Subcutaneous adipose tissue (tissue), 4 donors: ENCODE results near the gene ATXN7L1. TPM values are rescaled to one million over a fixed set of nuclear protein-coding genes. Genes with fewer than 3 reads are reported as not detected.

ENCODE experiments used
- total RNA-seq, 4 donors: library from RNA; depleted of rRNA; stranded (reverse); fragments of >200 nt; gene quantifications; one replicate each; pipeline ENCODE4 v1.1.0, GENCODE V29; 2016
- TF ChIP-seq, protein P1 (sequence below): fragments of 450-650 bp; IDR thresholded peaks from one replicate; pipeline ENCODE4 v1.5.1; 2016; ENCODE audit warnings: low read depth, mild to moderate bottlenecking, control low read depth, antibody characterized with exemption, moderate library complexity

The ATXN7L1 gene
- total RNA-seq, 4 donors from 2014 or later = 11.5 to 29.2 (median 13.3) TPM

DNA sequence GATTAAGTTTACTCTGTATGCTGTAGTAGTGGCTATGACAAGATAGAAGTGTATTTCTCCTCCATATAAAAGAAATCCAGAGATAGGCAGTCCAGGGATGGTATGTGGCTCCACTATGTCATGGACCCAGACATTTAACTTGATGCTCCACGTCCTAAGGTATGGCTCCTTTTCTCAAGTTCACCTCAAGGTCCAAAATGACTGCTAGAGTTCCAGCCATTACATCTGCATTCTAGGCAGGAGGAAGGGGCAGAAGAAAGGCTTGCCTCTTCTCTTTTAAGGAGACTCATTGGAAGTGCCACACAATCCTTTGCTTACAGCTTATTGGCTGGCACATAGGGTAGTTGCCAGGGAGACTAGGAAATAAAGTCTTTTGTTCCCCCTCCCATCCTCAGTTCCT lies 27.7 kb upstream of the ATXN7L1 start:
- TF ChIP-seq, protein P1, sequence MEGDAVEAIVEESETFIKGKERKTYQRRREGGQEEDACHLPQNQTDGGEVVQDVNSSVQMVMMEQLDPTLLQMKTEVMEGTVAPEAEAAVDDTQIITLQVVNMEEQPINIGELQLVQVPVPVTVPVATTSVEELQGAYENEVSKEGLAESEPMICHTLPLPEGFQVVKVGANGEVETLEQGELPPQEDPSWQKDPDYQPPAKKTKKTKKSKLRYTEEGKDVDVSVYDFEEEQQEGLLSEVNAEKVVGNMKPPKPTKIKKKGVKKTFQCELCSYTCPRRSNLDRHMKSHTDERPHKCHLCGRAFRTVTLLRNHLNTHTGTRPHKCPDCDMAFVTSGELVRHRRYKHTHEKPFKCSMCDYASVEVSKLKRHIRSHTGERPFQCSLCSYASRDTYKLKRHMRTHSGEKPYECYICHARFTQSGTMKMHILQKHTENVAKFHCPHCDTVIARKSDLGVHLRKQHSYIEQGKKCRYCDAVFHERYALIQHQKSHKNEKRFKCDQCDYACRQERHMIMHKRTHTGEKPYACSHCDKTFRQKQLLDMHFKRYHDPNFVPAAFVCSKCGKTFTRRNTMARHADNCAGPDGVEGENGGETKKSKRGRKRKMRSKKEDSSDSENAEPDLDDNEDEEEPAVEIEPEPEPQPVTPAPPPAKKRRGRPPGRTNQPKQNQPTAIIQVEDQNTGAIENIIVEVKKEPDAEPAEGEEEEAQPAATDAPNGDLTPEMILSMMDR = no peak

DNA sequence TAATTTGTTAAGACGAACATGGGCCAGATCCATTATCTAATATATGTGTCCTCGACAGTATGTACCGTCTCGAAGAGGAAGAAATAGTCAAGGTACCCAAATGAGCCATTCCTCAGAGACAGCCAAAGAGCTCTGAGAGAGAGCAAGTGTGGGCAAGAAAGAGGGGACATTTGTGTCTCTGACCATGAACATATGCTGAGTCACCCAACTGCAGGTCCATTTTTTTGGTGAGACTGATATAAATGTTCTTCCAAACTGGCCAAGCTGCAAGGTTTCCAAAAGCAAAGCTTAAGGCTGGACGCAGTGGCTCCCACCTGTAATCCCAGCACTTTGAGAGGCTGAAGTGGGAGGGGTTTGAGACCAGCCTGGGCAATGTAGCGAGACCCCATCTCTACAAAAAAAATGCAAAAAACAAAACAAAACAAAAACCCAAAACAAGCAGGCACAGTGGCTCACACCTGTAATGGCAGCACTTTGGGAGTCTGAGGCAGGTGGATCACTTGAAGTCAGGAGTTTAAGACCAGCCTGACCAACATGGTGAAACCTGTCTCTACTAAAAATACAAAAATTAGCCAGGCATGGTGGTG lies 26.0 kb upstream of the ATXN7L1 start:
- TF ChIP-seq, protein P1 = no peak

DNA sequence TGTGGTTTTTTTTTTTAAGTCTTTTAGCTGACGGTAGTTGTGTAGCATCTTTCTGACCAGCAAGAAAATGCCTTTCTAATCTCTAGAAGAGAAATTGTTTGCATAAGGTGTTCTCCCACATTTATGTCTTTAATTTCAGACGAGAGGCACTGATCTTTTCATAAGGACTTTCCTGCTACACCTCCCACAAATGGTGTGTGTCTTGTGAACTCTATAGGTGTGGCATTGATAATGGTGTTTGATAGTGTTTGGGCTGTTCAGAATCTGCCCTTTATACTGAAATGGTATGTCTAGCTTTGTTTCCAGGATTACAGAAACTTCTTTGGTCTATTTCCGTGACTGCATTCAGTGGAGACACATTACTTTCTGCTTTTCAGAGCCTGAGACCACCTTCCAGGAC lies 21.6 kb upstream of the ATXN7L1 start:
- TF ChIP-seq, protein P1 = no peak

DNA sequence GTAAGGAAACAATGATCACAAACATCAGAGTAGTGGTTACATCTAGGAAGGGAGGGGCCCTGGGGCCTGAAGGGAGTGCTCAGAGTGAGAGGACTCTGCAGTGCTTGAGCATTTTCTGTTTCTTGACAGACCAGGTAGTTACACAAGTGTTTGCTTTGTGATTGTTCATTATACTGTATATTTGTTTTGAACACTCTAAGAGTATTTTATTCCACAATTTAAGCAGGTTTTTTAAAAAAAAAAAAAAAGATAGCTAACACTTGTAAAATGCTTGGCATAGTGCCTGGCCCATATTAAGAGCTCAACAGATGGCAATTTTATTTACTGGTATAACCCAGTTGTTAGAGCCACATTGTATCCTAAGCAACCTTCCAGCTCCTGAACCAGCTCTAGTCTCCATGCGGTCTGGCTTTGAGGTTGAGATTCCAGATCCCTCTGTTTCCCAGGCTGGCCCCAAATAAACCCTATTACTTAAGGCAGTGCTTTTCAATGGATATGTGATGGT lies 20.1 kb upstream of the ATXN7L1 start:
- TF ChIP-seq, protein P1 = no peak

DNA sequence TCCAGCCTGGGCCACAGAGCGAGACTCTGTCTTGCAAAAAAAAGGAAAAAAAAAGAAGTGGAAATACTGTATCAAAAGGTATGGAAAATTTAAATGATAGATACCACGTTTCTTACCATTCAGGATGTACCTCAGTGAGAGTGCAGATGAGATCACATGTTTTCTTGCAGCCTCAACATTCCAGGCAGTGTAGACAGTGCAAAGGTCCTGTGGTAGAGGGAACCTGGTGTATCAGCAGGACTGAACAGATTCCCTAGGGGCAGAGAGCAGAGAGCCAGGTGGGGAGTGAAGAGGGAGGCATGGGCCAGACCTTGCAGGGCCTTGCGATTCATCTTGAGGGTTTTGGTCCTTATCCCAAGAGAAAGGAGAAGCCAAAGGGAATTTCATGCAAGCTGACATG lies 17.7 kb upstream of the ATXN7L1 start:
- TF ChIP-seq, protein P1 = no peak

DNA sequence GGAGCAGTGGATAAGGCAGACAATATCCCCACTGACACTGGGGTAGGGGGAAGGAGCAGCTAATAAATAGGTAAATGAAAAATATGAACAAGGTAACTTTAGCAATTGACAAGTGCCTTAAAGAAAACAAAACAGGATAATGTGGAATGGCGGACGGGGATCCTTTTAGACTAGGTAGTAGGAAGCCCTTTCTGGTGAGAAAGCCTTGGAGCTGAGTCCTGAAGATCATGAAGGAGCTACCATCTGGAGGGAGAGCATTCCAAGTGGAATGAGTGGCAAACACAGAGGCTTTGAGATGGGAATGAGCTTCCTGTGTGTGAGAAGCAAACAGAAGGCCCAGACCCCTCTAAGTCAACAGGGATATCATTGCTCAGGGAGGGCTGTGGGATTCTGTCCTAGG lies 16.0 kb upstream of the ATXN7L1 start:
- TF ChIP-seq, protein P1 = no peak

DNA sequence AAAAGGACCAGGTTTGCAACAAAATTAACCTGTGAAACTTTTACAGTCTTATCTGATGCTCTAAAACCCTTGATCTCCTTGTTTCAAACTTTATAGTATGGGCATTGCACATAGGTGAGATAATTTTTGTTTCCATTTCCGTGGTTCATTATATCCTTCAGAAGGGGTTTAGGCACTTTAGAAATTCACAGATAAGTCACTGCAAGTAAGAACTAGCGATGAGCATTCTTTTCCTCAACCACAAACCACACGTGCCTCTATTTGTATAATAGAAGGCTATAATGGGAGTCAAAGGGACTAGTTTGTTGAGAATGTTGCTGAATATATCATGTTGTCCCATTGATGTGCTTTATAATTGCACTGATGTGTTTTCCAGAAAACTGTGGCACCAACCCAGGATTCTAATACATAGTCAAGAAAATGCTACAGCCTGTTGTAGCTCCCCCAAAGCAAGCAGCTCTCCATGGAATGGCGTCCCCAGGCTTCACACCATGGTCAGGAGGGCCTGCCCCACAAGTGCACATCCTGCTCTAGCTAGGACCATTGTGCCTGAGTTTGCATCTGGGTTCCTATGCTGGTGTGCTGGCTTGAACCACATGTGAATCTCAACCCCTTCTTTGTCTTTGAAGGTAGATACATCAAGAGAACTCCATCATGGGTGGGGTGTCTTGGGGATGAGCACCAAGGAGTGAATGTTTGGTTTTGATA lies 14.0 kb upstream of the ATXN7L1 start:
- TF ChIP-seq, protein P1 = no peak
